ENCODE measurements around the gene KCNK16.

KCNK16 gene

DNA sequence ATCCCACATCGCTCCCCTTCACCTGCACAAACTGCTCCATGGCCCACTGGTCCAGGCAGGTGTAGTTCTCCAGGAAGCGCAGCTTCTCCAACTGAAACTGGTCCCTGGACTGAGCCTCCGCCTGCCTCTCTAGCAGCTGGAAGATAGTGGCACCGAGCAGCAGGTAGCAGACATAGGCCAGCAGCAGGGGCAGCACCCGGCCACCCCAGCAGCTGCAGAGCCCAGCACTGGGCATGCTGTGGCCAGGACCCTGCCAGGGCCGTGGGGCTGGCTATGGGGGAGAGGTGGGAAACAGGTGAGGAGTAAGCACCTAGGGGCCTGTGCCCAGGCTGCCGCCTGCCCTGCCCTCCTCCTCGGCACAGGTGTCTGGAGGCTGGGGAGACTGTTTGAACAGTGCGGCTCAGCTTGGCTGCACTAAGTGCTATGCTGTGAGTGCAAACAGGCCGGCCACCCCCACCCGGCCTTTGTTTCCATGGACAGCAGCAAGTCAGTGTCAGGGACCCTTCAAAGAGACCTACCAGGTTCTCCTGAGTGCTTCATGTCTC lies at the start of gene KCNK16:
TSS of gene KCNK16 (minus strand) at position 397 of the 545 bp plus-strand sequence. CDS start at position 235, 162 bp downstream.
- TF ChIP-seq CTCF (IDR thresholded peaks at IDR 0.05; ENCODE audit: insufficient read depth, missing control alignments): no peak
- no peak for FAIRE-seq

DNA sequence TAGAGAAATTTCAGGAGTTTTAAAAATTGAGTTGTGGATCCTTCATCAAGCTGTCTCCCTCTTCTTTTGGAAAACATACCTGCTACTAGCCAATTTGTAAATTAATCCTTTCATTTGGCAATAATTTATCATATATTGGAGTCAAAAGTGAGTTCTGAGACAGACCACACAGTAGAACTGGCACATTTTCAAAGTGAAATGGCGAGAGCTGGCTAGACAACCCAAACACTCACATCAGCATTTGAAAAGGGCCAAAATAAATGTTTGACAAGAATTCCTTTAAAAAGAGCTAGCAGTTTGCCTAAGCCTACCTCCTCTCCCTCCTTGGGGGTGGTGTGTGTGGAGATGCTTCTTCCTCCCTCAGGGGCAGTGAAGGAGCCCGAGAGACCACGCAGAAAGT lies 47.9 kb upstream of the KCNK16 start:
- DNase-seq (ENCODE audit: insufficient read length, low spot score) (no peak), FAIRE-seq (no peak)
- no peak for TF ChIP-seq CTCF (IDR thresholded peaks at IDR 0.05; ENCODE audit: insufficient read depth, missing control alignments)

More for the DNA sequence above, at the start of gene KCNK16:
- DNase-seq (ENCODE audit: insufficient read length, low spot score): no peak

GRCh38 chr6:39369987-39370386 lies 47.5 kb upstream of the KCNK16 start:
- TF ChIP-seq CTCF (IDR thresholded peaks at IDR 0.05; ENCODE audit: insufficient read depth, missing control alignments): no peak

DNA sequence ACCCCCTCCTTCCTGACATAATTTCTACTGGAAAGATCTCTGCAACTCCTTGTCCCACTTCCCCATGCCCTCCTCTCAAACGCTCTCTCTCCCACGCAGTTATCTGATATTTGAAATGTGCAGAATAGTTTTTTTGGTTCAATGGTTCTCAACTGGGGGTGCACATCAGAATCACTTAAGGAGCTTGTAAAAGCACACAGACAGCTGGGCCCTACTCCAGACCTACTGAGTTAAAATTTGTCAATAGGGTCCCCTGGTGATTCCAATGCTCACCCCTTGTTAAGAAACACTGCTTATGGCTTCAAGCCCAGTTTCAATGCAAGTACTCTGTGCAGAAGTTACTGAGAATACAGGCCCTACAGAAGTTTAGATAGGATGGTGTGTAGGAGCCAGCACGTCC lies 45.2 kb upstream of the KCNK16 start:
- no peak for TF ChIP-seq CTCF (IDR thresholded peaks at IDR 0.05; ENCODE audit: insufficient read depth, missing control alignments)
- DNase-seq (ENCODE audit: insufficient read length, low spot score): no peak
- no peak for FAIRE-seq

More at GRCh38 chr6:39369987-39370386, 47.5 kb upstream of the KCNK16 start:
- no peak for FAIRE-seq
- DNase-seq (ENCODE audit: insufficient read length, low spot score): no peak

GRCh38 chr6:39366931-39367618 lies 44.6 kb upstream of the KCNK16 start:
- DNase-seq (ENCODE audit: insufficient read length, low spot score): no peak
- no peak for FAIRE-seq
- no peak for TF ChIP-seq CTCF (IDR thresholded peaks at IDR 0.05; ENCODE audit: insufficient read depth, missing control alignments)

GRCh38 chr6:39365281-39366074 lies 43.0 kb upstream of the KCNK16 start:
- DNase-seq (ENCODE audit: insufficient read length, low spot score) (no peak), FAIRE-seq (no peak)
- no peak for TF ChIP-seq CTCF (IDR thresholded peaks at IDR 0.05; ENCODE audit: insufficient read depth, missing control alignments)

Measured in D721Med (cell line).